ENCODE data around the gene FGGY.
A peak's percentile ranks its signal among the peaks of the same experiment; 100 is the strongest.

The FGGY gene

DNA sequence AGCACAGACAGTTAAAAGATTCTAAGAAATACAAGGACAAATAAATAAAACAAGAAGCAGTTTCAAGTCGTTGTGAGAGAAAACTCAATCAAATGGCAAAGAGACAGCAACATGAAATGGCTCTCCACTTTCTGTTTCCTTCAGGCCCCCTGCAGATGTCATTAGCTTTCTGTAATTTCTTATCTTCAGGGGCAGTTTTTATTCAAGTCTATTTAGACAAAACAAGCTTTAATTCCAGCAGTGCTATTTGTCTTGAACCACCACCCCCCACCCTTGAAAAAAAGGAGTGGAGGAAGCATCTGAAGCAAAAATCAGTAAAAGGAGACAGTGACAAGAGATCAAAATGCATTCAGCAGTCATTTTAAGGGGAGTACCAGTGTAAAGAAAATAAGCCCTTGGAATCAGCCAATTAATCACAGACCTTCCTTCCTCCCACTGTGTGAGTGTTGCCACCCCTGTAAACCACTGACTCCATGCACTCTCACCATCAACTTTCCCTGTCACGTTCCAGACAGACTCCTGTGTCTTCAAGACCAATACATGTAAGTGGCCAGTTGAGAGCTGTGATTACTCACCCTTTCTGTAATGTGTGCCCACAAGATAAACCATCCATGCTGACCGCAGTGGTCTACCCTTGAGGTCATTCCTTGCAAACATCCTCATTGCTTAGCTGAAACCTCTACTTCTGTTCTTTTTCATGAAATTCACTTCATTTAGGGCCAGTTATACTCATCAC lies 381.8 kb downstream of the FGGY start:
- no peak for DNase-seq (ENCODE audit: low spot score)

DNA sequence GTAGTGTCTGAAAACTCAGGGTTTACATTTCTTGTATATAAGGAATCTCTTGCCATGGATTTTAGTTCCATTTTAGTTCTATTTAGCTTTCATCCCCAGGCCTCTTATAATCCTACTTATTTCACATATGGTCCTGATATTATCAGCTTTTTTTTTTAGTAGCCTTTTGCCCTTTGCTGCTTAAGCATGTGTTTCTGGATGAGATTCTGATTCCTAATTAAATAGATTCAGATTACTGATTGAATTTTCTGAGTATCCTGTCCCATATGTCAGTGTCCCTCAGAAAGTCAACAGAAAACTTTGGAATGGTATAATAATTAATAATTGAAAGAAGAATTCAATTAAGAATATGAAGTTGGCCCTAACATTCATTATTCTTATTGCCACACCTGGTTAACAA lies 383.1 kb downstream of the FGGY start:
- DNase-seq (ENCODE audit: low spot score), result no peak

DNA sequence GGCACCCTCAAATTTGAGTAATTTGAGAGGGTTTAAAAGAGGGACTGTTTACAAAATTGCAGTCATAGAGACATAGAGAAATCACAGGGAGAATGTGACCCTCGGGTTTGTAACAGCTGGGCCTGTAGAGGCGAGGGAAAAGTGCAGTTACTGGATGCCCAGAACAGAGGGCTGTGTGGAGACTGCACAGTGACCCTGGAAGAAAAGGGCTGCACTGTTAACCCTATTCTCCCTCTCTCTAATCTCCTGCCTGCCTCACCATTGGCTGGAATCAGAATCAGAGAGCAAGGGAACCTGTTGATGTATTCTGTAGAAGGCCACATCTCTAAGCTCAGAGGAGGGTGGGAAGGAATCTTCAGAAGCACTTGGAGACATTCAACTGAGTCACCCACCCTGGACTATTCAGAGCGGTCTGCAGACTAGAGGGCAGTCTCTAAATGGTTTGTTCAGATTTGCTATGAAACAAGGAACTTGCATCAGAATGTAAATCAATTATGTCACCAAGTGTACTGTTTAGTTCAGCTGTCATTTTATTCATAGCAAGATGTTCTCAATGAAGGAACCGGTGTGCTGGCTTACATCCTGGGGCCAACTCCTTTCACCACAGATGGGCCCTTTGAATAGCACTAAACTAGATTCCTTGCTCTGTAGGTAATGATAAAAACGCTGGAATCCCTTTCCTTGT lies 385.6 kb downstream of the FGGY start:
- DNase-seq (ENCODE audit: low spot score), result no peak

DNA sequence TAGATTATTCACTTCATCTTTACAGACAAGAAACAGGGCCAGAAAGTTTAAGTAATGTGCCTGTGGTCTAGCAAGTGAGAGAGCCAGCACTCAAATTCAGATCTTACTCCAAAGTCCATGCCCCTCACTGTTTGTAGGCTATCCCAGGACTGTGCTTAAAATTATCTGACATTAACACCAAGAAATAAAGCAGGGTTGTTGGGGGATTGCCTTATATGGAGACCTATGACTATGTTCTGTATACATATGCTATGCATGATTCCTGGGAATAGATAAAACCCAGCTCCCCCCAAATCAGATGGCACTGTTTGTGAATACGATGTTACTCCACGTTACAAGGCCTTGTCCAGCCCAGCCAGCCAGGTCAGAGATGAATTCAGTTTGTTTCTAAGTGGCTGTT lies 386.3 kb downstream of the FGGY start:
- no peak for DNase-seq (ENCODE audit: low spot score)

DNA sequence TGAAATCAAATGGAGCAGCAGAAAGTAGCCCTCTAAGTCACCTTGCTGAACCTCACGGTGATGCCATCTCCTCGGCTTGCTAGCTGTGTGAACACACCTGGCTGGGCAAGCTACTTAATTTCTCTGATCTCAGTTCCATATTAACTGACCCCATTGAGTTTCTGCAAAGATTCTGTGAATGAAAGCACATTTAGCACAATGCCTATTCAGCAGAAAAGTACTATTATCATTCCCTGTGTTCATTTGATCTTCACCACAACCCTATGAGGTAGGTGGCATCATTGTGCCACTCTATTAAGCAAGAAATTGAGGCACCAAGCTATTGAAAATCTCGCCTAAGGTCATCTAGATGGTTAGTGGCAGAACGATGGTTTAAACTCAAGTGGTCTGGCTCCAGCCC lies 387.8 kb downstream of the FGGY start:
- DNase-seq (ENCODE audit: low spot score), result no peak

DNA sequence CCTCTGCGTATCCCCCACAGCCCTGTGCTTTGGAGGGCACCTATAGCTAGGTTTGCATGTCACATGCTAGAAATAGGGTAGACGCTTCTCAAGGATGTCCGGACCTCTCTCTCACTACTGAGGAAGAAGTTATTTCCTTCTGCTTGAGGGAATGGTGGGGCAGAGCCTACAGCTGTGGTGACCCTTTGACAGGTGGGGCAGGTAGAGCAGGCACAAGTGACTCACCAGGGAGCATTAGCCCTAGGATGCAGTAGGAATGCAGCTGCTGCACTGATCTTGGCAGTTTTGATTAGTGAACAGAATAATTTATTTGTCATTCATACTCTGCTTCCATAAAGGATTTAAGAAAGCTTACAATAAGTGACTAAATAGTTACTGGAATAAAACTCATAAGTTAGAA lies 388.2 kb downstream of the FGGY start:
- DNase-seq (ENCODE audit: low spot score), result no peak

DNA sequence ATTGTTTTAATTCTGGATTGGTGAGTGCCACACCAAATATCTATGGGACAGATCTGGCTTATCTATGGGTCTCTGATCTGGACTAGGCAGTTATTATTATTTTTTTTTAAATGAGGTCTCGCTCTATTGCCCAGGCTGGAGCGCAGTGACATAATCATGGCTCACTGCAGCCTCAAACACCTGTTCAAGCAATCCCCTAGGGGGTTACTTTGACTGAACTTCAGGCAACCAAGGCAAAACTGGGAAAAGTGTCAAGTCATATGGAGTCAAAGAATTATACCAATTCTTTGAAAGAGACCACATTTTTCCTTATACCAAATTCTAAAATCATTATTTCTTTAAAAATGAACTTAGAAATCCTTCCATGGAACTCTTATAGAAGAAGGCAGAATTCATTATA lies 388.8 kb downstream of the FGGY start:
- DNase-seq (ENCODE audit: low spot score), result no peak

DNA sequence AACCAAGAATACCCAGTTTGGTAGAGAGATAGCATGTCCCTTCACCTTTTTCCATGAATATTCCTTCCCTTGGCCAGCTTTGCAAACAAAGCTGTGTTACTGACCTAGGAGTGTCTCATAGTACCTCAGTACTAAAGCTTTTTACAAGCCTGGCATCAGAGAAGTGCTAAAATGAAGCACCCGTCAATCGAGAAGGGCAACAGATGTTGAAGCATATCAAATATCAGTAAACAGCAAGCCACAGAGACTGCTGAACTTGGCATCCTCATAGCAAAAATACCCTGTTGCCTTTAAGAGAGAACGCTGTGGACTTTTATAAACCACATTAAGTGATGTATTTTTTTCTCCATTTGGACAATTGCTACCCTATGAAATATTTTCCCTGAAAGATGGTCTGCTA lies 389.3 kb downstream of the FGGY start:
- no peak for DNase-seq (ENCODE audit: low spot score)

DNA sequence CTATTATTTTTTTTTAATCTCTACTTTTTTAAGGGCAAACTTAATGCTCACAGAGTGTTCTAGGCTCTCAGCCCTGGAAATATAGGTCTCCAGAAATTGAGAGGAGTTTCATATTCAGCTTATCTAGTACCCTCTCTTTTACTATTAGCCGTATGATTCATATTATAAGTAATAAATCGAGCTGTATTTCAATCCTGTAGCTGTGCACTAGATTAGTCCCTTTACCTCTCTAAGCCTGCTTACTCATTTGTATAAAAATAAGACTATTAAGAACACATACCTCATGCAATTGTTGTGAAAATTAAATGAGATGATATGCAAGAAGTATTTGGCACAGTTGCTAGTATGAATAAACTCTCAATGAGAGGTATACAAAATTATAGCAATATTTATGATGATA lies 389.7 kb downstream of the FGGY start:
- no peak for DNase-seq (ENCODE audit: low spot score)

DNA sequence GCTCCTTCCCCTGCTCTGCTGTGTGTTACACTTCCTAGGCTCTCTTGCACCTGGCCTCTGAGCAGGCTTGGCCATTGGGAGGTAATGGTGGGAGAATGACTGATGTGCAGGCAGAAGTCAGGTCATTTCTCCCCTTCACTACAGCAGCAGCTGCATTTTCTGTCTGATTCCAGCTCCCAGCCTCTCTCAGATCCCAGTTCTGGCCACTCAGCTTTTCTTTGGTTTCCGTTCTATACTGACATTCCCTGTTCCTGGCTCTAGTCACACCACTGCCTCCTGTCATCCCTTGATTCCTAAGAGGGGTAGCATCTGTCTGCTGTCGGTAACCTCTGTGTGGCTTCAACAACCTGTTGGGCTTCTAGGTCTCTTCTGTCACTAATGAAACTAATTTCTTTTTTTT lies 390.2 kb downstream of the FGGY start:
- DNase-seq (ENCODE audit: low spot score), result no peak

DNA sequence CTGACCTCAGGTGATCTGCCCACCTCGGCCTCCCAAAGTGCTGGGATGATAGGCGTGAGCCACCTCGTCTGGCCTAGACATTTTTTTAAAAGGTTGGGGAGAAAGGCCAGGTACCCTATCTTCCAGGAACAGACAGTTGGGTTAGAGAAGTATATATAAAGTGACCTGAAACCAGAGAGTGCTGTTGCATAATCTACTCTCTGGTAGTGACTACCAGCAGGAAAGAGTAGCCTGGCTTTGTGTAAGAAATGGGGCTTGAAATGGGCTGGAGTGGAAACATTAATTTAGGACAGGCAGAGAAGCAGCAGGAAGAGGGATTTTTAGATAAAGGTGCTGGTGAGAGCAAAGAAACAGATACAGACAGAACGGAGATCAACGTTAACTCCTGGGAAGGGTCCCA lies 392.1 kb downstream of the FGGY start:
- DNase-seq (ENCODE audit: low spot score), result no peak

DNA sequence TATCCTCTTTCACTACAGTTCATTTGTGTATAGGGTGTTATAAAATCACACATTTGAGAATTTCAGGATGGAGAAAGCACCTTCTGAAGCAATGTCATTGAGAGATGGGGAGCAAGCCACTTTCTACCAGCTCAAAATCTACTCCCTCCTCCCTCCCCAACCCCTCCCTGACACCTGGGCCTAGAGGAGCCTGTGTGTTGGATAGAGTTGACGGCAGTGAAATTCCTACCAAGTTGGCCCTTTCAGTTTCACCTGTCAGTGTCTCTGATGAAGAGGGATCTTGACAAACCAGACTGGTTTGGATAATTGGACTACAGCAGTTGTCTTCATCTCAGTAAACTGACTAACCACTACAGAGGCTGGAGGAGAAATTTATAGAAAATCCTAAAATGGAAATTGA lies 392.8 kb downstream of the FGGY start:
- DNase-seq (ENCODE audit: low spot score), result no peak

DNA sequence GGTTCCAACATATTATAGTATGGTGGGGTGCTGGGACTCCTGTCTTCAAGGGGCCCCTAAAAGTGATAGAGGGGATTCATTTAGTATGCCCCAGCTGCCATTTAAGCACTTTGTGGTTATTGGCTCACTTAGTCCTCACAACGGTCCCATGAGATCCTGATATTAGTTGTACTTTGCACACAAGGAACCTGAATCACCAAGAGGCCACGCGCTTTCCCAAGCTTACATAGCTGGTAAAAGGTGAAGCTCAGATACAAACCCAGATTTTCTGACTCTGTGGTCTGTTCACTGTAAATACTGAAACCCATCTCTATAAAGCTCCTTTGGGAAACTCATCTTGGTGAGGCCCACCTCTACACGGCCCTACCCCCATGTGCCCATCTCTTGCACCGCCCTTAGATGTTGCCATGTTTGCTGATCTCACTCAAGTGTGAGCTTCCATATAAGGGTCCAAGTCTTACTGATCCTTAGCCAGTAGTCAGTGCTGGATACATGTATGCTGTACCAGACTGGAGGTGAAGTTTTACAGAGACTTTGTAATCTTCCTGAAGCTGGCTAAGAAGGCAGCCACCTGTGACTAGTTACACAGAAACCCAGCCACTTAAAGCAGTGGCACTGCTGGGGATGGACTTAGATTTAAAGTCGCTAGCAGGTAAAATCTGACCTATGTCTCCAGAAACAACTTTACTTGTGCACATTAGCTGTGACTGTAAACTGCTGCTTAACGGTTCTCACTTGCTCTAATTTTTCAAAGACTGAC lies 393.5 kb downstream of the FGGY start:
- no peak for DNase-seq (ENCODE audit: low spot score)

DNA sequence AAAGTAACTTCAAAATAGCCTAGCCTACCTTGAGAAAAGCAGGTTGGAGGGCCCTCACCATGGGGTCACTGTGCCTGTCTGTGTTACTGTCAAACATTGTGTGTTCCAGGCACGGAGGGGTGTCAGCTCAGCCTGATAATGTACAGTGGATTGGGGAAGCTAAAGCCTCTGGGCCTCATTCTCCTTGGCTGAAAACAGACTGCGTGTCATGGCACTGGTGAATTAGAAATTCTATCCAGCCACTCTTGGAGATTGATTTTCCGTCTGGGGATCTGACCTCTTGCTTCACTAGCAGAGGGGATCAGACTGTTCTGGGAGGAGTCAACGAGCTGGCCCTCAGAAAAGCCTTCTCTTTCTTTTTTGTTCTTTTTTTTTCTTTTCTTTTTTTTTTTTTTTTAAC lies 394.4 kb downstream of the FGGY start:
- DNase-seq (ENCODE audit: low spot score), result no peak

DNA sequence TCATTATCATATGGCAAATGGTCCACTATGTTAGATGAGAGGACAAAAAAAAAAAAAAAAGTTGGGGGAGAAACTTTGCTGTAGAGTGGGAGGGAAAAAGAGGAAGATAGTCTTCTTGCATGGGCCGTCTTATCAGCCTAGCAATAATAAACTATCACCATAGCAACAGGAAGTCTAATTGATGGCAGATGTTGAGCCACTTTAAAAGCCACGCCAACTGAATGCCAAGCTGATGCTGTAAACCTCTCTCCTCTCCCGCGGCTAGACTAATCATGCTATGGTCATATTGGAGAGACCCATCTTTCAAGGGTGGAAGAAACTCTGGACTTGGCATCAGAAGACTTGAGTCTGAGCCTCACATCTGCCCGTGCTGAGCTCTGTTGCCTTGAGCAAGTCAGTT lies 395.7 kb downstream of the FGGY start:
- DNase-seq (ENCODE audit: low spot score), result no peak

DNA sequence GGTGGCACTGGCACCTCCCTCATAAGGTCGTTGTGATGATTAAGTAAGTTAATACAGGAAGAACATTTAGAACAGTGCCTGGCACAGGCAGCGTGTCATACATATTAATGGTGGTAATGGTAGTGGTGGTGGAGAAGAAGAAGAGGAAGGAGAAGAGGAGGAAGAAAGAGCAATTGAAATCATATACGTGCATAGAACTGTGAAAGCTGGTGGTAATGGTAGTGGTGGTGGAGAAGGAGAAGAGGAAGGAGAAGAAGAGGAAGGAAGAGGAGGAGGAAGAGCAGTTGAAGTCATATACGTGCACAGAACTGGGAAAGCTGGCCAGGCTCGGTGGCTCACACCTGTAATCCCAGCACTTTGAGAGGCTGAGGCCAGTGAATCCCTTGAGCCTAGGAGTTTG lies 396.5 kb downstream of the FGGY start:
- no peak for DNase-seq (ENCODE audit: low spot score)

DNA sequence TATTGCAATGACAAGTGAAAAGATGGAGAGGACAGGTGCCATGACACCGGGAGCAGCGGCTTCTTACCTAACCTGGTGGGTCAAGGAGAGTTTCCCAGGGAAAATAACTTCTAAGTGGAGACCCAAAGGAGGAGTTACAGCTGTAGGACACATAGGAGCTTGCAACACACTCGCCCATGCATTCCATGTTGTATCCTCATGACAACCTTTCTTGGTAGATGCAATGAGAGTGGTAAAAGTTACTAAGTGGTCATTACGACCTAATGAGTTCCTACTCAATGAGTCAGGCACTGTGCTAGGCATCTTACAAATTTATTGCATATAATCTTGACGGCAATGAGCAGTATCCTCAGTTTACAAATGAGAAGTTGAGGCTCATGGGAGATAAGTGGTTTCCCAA lies 398.4 kb downstream of the FGGY start:
- no peak for DNase-seq (ENCODE audit: low spot score)

DNA sequence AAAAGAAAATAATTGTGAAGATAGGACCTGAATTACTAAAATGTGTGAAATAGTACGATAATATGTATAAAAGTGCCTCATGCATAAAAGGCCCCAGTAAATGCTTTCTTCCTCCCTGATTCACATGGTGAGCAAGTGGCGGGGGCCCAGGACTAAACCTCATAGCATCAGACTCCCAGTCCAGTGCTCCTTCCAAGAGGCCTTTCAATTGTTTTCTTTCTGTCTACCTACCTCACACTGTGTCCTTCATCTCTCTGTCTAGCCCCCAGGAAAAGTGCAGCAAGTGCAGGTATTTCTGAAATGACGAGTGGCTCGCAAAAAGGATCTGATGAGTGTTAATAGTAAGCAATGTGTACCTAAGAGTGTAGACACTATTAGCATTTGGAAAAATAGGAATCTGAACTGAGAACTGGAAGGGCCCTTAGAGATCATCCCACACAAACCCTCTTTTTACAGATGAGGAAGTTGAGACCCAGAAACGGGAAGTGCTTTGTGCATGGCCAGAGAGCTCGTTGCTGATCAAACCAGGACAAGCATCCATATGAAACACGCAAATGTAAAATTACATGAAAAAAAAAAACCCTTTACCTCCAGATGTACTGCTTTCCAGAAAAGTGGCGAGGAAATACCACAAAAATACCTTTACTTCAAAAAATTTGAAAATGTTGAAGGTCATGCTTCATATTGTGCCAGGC lies 399.7 kb downstream of the FGGY start:
- DNase-seq (ENCODE audit: low spot score), result no peak

DNA sequence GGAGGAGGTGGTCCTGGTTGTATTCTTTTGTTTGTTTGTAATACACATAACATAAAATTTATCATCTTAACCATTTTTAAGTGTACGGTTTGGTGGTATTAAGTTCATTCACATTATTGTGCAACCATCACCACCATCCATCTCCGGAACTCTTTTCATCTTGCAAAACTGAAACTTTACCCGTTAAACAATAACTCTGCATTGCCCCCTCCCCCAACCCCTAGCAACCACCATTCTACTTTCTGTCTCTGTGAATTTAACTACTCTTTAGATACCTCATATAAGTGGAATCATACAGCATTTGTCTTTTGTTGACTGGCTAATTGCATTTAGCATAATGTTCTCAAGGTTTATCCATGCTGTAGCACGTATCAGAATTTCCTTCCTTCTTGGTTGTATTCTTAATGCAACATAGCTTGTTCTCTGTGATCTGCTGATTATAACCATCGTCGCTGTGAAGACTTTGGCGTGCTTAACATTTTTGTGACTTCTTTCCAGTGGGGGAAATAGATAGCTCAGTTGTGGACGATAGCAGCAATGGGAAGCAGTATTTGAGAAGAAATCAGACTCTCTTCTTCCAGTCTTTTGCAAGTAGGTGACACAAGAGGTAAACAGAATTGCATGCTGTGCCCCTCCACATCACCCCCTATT lies 400.4 kb downstream of the FGGY start:
- no peak for DNase-seq (ENCODE audit: low spot score)

DNA sequence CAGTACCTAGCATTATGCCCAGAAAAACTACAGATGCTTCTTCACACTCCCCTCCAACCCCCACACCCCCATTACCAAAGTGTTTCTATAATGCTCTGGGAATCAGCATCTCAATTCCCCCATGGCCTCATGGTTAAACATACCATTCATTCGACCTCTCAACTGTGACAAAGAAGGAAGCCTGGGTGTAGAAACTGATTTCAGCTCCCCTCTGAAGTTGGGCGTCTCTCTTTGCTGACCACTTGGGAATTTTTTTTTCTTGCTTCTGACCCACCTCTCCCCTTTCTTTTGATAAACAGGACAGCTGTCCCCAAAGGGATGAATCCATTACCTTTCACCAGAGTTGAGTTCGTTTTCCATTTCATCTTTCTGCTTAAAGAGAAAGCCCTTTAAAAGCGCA lies 401.5 kb downstream of the FGGY start:
- no peak for DNase-seq (ENCODE audit: low spot score)

DNA sequence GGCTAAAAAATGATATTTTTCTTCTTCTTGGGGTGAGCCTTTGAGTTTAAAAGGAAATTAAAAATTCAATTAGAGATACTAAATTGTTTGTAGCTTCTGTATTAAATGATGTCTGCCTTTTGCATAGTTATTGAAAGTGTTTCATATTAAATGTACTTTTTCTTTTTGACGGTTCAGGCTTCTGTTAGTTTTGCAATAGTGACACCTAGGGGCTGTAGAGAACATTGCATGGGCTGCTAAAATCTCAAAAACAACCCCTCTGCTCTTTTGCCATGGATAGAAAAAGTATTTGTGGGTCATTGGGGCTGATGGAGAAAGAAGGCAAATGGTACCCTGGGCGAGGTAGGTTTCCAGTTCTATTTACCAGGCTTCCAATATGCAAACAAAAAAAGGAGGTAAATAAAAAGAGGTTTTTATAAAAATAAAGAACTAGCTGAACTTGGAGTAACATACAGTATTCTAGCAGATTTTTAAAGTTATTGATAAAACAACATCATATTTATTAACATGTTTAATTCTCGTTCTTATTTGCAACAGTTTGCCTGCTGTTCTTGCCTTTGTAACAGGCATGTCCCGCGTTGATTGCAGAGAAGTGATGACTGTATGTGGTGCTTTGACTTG lies 402.4 kb downstream of the FGGY start:
- peak; percentile 61 for DNase-seq (ENCODE audit: low spot score)

DNA sequence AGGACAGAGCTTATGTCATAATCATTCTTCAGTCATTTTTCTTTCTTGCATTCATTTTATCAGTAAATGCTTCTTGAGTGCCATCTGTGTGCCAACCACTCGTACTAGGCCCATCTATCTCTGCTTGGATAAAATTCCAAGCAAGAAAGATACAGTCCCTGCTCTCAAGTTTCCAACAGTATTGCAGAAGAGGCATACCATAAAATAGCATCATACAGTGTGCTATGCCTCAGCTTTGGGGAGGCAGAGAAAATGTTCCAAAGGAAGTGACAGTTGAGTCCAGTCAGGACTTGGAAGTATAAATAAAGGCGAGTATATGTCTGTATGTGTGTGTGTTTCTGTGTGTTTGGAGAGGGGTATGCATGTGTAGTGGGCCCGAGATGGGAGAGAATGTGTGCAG lies 404.5 kb downstream of the FGGY start:
- DNase-seq (ENCODE audit: low spot score), result no peak
